GM06990 (cell line): ENCODE results near the gene FBXO15.

ENCODE experiments used
- DNase-seq: peaks from one replicate; pipeline ENCODE4 v3.0.0-alpha.2; 2011; ENCODE audit not compliant: insufficient read length; ENCODE audit errors: extremely low read depth
- H3K27me3 ChIP-seq: replicated peaks from 2 replicates; pipeline ENCODE4 v1.6.0; 2011; ENCODE audit warnings: low read length; ENCODE audit not compliant: control insufficient read depth, insufficient read depth
- H3K36me3 ChIP-seq: 2 replicates; pipeline ENCODE4 v1.5.1; 2011; ENCODE audit warnings: low read length; ENCODE audit not compliant: control insufficient read depth, insufficient read depth
- H3K4me3 ChIP-seq: replicated peaks from 2 replicates; pipeline ENCODE4 v1.5.1; 2011; ENCODE audit warnings: low read depth, mild to moderate bottlenecking, control low read depth, low read length
- CTCF ChIP-seq: IDR thresholded peaks from 2 replicates; pipeline ENCODE4 v1.5.1; 2011; ENCODE audit warnings: low read length, control low read depth, mild to moderate bottlenecking, inconsistent platforms; ENCODE audit not compliant: insufficient read depth, poor library complexity, severe bottlenecking

Gene FBXO15

GRCh38 chr18:74063023-74063422, 84.6 kb downstream of the FBXO15 start:
- TF ChIP-seq CTCF = peak; percentile 23
- Histone ChIP-seq H3K36me3 (no peaks in the 10 kb centered on the region), H3K4me3 (no peak overlapping the region), H3K27me3 (no peaks in the 10 kb centered on the region; the same call in 1 of the 2 replicates)
- no peak for DNase-seq

- DNase-seq = no peak
- Histone ChIP-seq H3K4me3 (no peak overlapping the region), H3K36me3 (no peaks in the 10 kb centered on the region), H3K27me3 (no peaks in the 10 kb centered on the region; the same call in 1 of the 2 replicates)
- TF ChIP-seq CTCF = no peak
These were observed 85.6 kb downstream of the FBXO15 start for GRCh38 chr18:74062037-74062436.

- Histone ChIP-seq H3K27me3 (no peaks in the 10 kb centered on the region; the same call in 1 of the 2 replicates), H3K36me3 (no peaks in the 10 kb centered on the region), H3K4me3 (no peak overlapping the region)
- TF ChIP-seq CTCF = no peak
- DNase-seq = no peak
These were observed 87.1 kb downstream of the FBXO15 start for GRCh38 chr18:74060579-74060978.

GRCh38 chr18:74050807-74051206, 96.8 kb downstream of the FBXO15 start:
- Histone ChIP-seq H3K36me3 (no peaks in the 10 kb centered on the region), H3K4me3 (no peak overlapping the region), H3K27me3 (no peaks in the 10 kb centered on the region)
- DNase-seq = no peak
- TF ChIP-seq CTCF = no peak

- peak; percentile 15 for DNase-seq
- Histone ChIP-seq H3K4me3 (no peak overlapping the region), H3K36me3 (no peaks in the 10 kb centered on the region), H3K27me3 (no peaks in the 10 kb centered on the region)
- peak; percentile 91 for TF ChIP-seq CTCF
These were observed 106.9 kb downstream of the FBXO15 start for GRCh38 chr18:74040459-74041332.

GRCh38 chr18:74040008-74040407, 107.6 kb downstream of the FBXO15 start:
- no peaks in the 10 kb centered on the region for H3K27me3 ChIP-seq
- H3K4me3 ChIP-seq = no peak overlapping the region
- H3K36me3 ChIP-seq = no peaks in the 10 kb centered on the region
- DNase-seq = no peak
- TF ChIP-seq CTCF = no peak
